ENCODE data around the gene ZNF354C. TPM values are rescaled to one million over a fixed set of nuclear protein-coding genes. Genes with fewer than 3 reads are reported as not detected.

The ZNF354C gene
- total RNA-seq, 1 donor from 2014 or later, result 4.1 TPM

GRCh38 chr5:179131321-179131835 lies 71.2 kb downstream of the ZNF354C start:
- Mint-ChIP-seq H3K4me1 (ENCODE audit: low read depth, unreplicated experiment) (peaks cover 3% of the 10 kb centered on the region), H3K4me3 (ENCODE audit: unreplicated experiment) (no peak overlapping the region), H3K27ac (ENCODE audit: unreplicated experiment) (no peak overlapping the region), H3K27me3 (ENCODE audit: low read depth, unreplicated experiment) (no peaks in the 10 kb centered on the region), H3K9me3 (ENCODE audit: unreplicated experiment) (peaks cover 8% of the 10 kb centered on the region), H3K36me3 (ENCODE audit: low read depth, unreplicated experiment) (peaks cover 21% of the 10 kb centered on the region)
- Histone ChIP-seq H3K9ac (ENCODE audit: low read length) (no peak overlapping the region), H2AFZ (ENCODE audit: low read depth, low read length) (no peak overlapping the region), H3K4me1 (ENCODE audit: insufficient read depth, low read length) (no peaks in the 10 kb centered on the region), H3K27ac (ENCODE audit: low read depth, low read length) (no peak overlapping the region), H3K79me2 (ENCODE audit: insufficient read depth, low read length) (no peaks in the 10 kb centered on the region), H3K4me2 (ENCODE audit: low read length) (no peak overlapping the region), H4K20me1 (ENCODE audit: insufficient read depth, low read length) (no peaks in the 10 kb centered on the region), H3K27me3 (ENCODE audit: insufficient read depth, low read length) (no peaks in the 10 kb centered on the region), H3K4me3 (ENCODE audit: insufficient read depth, low read depth, low read length) (no peak overlapping the region), H3K9me3 (ENCODE audit: insufficient read depth, low read depth, low read length) (peaks cover 5% of the 10 kb centered on the region), H3K36me3 (ENCODE audit: insufficient read depth, low read length) (no peaks in the 10 kb centered on the region)
- TF ChIP-seq EZH2 (IDR thresholded peaks at IDR 0.05; ENCODE audit: insufficient read depth, low read length) (no peak), CTCF (IDR thresholded peaks at IDR 0.05; ENCODE audit: insufficient read depth, low read depth, low read length) (no peak)
- FAIRE-seq, result no peak
- no peak for DNase-seq (ENCODE audit: low read depth)

- Mint-ChIP-seq H3K27me3 (ENCODE audit: low read depth, unreplicated experiment) (no peaks in the 10 kb centered on the region), H3K9me3 (ENCODE audit: unreplicated experiment) (peaks cover 4% of the 10 kb centered on the region), H3K27ac (ENCODE audit: unreplicated experiment) (no peak overlapping the region), H3K4me3 (ENCODE audit: unreplicated experiment) (no peak overlapping the region), H3K4me1 (ENCODE audit: low read depth, unreplicated experiment) (peaks cover 3% of the 10 kb centered on the region), H3K36me3 (ENCODE audit: low read depth, unreplicated experiment) (peaks cover 18% of the 10 kb centered on the region)
- TF ChIP-seq CTCF (IDR thresholded peaks at IDR 0.05; ENCODE audit: insufficient read depth, low read depth, low read length) (no peak), EZH2 (IDR thresholded peaks at IDR 0.05; ENCODE audit: insufficient read depth, low read length) (no peak)
- peaks cover 5% of the 10 kb centered on the region for H3K9me3 ChIP-seq (ENCODE audit: insufficient read depth, low read depth, low read length)
- H3K4me2 ChIP-seq (ENCODE audit: low read length), result no peak overlapping the region
- H3K9ac ChIP-seq (ENCODE audit: low read length), result no peak overlapping the region
- H2AFZ ChIP-seq (ENCODE audit: low read depth, low read length), result no peak overlapping the region
- no peak overlapping the region for H3K27ac ChIP-seq (ENCODE audit: low read depth, low read length)
- no peaks in the 10 kb centered on the region for H3K79me2 ChIP-seq (ENCODE audit: insufficient read depth, low read length)
- no peaks in the 10 kb centered on the region for H3K27me3 ChIP-seq (ENCODE audit: insufficient read depth, low read length)
- no peak for DNase-seq (ENCODE audit: low read depth)
- FAIRE-seq, result no peak
- no peaks in the 10 kb centered on the region for H3K4me1 ChIP-seq (ENCODE audit: insufficient read depth, low read length)
- H4K20me1 ChIP-seq (ENCODE audit: insufficient read depth, low read length), result no peaks in the 10 kb centered on the region
- H3K36me3 ChIP-seq (ENCODE audit: insufficient read depth, low read length), result no peaks in the 10 kb centered on the region
- H3K4me3 ChIP-seq (ENCODE audit: insufficient read depth, low read depth, low read length), result no peak overlapping the region
Measured at GRCh38 chr5:179131886-179132585, 71.9 kb downstream of the ZNF354C start.
